HepG2 (cell line): ENCODE measurements around the gene KLRC4. TPM values are rescaled to one million over a fixed set of nuclear protein-coding genes. Genes with fewer than 3 reads are reported as not detected.

Experiments
- ATAC-seq: fragments of 200-7000 bp; cut with Tn5 transposase; 3 replicates; pipeline ENCODE4 v1.9.1; 2020; ENCODE audit warnings: mild to moderate bottlenecking, moderate library complexity
- BruUV-seq: library from RNA; stranded (reverse); fragments of 400-500 nt; replicated peaks from 2 replicates; lab custom pipeline; 2021; lab: Mats Ljungman, UMichigan
- CTCF ChIA-PET: fragments of 300-600 bp; formaldehyde crosslinking; extraction: SDS; loops from one replicate; lab custom pipeline; 2021; ENCODE audit warnings: low total read pairs, inconsistent platforms, low intra/inter-chr PET ratio; lab: Yijun Ruan, JAX
- POLR2A ChIA-PET: fragments of 350-600 bp; sonication (Branson Sonifier 250); formaldehyde crosslinking; loops from one replicate; lab custom pipeline; 2020; ENCODE audit warnings: antibody characterized with exemption, inconsistent platforms; lab: Yijun Ruan, JAX
- DNase-seq: peaks from one replicate; pipeline ENCODE4 v3.0.0-alpha.2; 2015; ENCODE audit warnings: low spot score
- FAIRE-seq: peaks from 3 replicates; lab custom pipeline; 2011; peaks lifted over from hg19 to GRCh38; lab: Jason Lieb, UNC
- H2AFZ ChIP-seq: one replicate; pipeline ENCODE4 v1.6.1; 2011; ENCODE audit warnings: low read length, inconsistent platforms
- H3K27ac ChIP-seq: fragments of 300-600 bp; 3 replicates; pipeline ENCODE4 v1.8.0; 2011; ENCODE audit warnings: mixed run types, mild to moderate bottlenecking, mixed read lengths, low read length, inconsistent platforms; ENCODE audit not compliant: insufficient read depth; ENCODE audit errors: extremely low read length
- H3K27me3 ChIP-seq, 2 experiments: fragments of 200-600 bp in 1 of 2; 2 replicates in 1 of 2; 3 replicates in 1 of 2; pipeline versions ENCODE4 v1.6.0 to v1.8.0; 2011; ENCODE audit warnings: low read length in 2 of 2, mild to moderate bottlenecking in 2 of 2, moderate library complexity in 2 of 2, inconsistent platforms in 1 of 2; ENCODE audit not compliant: insufficient read depth in 2 of 2, control insufficient read depth in 1 of 2
- H3K36me3 ChIP-seq, 2 experiments: fragments of 200-600 bp in 1 of 2; replicated peaks in 1 of 2; 2 replicates in 1 of 2; 3 replicates in 1 of 2; pipeline versions ENCODE4 v1.5.1 to v1.8.0; 2011; ENCODE audit warnings: low read length in 2 of 2, inconsistent platforms in 1 of 2; ENCODE audit not compliant: insufficient read depth in 2 of 2, control insufficient read depth in 1 of 2
- H3K4me1 ChIP-seq: 2 replicates; pipeline ENCODE4 v1.5.1; 2012; ENCODE audit warnings: low read length, inconsistent platforms; ENCODE audit not compliant: insufficient read depth
- H3K4me2 ChIP-seq: 2 replicates; pipeline ENCODE4 v1.6.0; 2011; ENCODE audit warnings: low read depth, low read length, inconsistent platforms
- H3K4me3 ChIP-seq, 3 experiments: fragments of 200-600 bp in 1 of 3; sonication (generic), shearing (Covaris generic) in 1 of 3; replicated peaks in 1 of 3; 2 replicates each; pipeline ENCODE4 v1.5.1; 2011 to 2016; ENCODE audit warnings: low read length in 3 of 3, inconsistent platforms in 2 of 3, low read depth in 2 of 3, mild to moderate bottlenecking in 2 of 3, control low read depth in 1 of 3, mixed read lengths in 1 of 3; ENCODE audit not compliant: insufficient read depth in 1 of 3
- H3K79me2 ChIP-seq: one replicate; pipeline ENCODE4 v1.6.1; 2011; ENCODE audit warnings: low read length, inconsistent platforms; ENCODE audit not compliant: insufficient read depth
- H3K9ac ChIP-seq: 2 replicates; pipeline ENCODE4 v1.6.0; 2011; ENCODE audit warnings: mild to moderate bottlenecking, low read depth, low read length, inconsistent platforms; ENCODE audit not compliant: insufficient read depth
- H3K9me3 ChIP-seq: 2 replicates; pipeline ENCODE4 v1.5.1; 2012; ENCODE audit warnings: mild to moderate bottlenecking, low read length
- H4K20me1 ChIP-seq: 2 replicates; pipeline ENCODE4 v1.6.0; 2011; ENCODE audit warnings: inconsistent platforms, mild to moderate bottlenecking, low read length, moderate library complexity; ENCODE audit not compliant: insufficient read depth
- CREB3 ChIP-seq: sonication (generic); formaldehyde crosslinking; IDR thresholded peaks from 2 replicates; pipeline ENCODE4 v1.5.0; 2020; ENCODE audit warnings: missing genetic modification reagents
- IRF9 ChIP-seq: sonication (generic); formaldehyde crosslinking; IDR thresholded peaks from 2 replicates; pipeline ENCODE4 v1.8.0; 2022; ENCODE audit warnings: missing genetic modification reagents, mild to moderate bottlenecking, borderline replicate concordance
- ISX ChIP-seq: sonication (generic); formaldehyde crosslinking; conservative IDR thresholded peaks from 2 replicates; pipeline ENCODE4 v1.5.0; 2020; ENCODE audit warnings: missing genetic modification reagents
- JUNB ChIP-seq: sonication (generic); formaldehyde crosslinking; IDR thresholded peaks from 2 replicates; pipeline ENCODE4 v1.8.0; 2022; ENCODE audit warnings: missing genetic modification reagents, mild to moderate bottlenecking, borderline replicate concordance
- MAFK ChIP-seq, 2 experiments: IDR thresholded peaks in 1 of 2; conservative IDR thresholded peaks in 1 of 2; 2 replicates each; pipeline ENCODE4 v1.6.1; 2011; ENCODE audit warnings: improper control_type of control experiment in 2 of 2, low read length in 2 of 2
- ONECUT2 ChIP-seq: sonication (generic); formaldehyde crosslinking; IDR thresholded peaks from 2 replicates; pipeline ENCODE4 v1.4.0; 2020; ENCODE audit warnings: missing genetic modification reagents
- POLR2A ChIP-seq, 2 experiments: IDR thresholded peaks; 2 replicates each; pipeline ENCODE4 v1.6.1; 2011; ENCODE audit warnings: low read depth in 2 of 2, low read length in 2 of 2, mild to moderate bottlenecking in 1 of 2, moderate library complexity in 1 of 2; ENCODE audit not compliant: insufficient read depth in 1 of 2
- RAD21 ChIP-seq: fragments of 450-650 bp; formaldehyde crosslinking; IDR thresholded peaks from 2 replicates; pipeline ENCODE4 v1.5.0; 2020; ENCODE audit warnings: mild to moderate bottlenecking
- RAD51 ChIP-seq: fragments of 450-650 bp; IDR thresholded peaks from 2 replicates; pipeline ENCODE4 v1.6.1; 2016; ENCODE audit warnings: borderline replicate concordance
- REPIN1 ChIP-seq: sonication (generic); formaldehyde crosslinking; IDR thresholded peaks from 2 replicates; pipeline ENCODE4 v1.8.0; 2022; ENCODE audit warnings: missing genetic modification reagents, low read depth, mild to moderate bottlenecking, borderline replicate concordance
- SALL1 ChIP-seq: sonication (generic); formaldehyde crosslinking; IDR thresholded peaks from 2 replicates; pipeline ENCODE4 v1.8.0; 2022; ENCODE audit warnings: mild to moderate bottlenecking, missing genetic modification reagents
- TAF1 ChIP-seq: sonication (generic); formaldehyde crosslinking; IDR thresholded peaks from 2 replicates; pipeline ENCODE4 v1.4.0; 2020; ENCODE audit warnings: missing genetic modification reagents
- U2AF1 ChIP-seq: fragments of 200-400 bp; formaldehyde crosslinking; optimal IDR thresholded peaks from 2 replicates; pipeline ENCODE3; 2017; ENCODE audit warnings: mild to moderate bottlenecking, low read depth, low read length
- ZNF335 ChIP-seq: sonication (generic); formaldehyde crosslinking; IDR thresholded peaks from 2 replicates; pipeline ENCODE4 v1.4.0; 2020; ENCODE audit warnings: missing genetic modification reagents
- ZNF446 ChIP-seq: sonication (generic); formaldehyde crosslinking; IDR thresholded peaks from 2 replicates; pipeline ENCODE4 v1.5.0; 2020; ENCODE audit warnings: mild to moderate bottlenecking, missing genetic modification reagents
- ZNF598 ChIP-seq: sonication (generic); formaldehyde crosslinking; IDR thresholded peaks from 2 replicates; pipeline ENCODE4 v1.5.1; 2020; ENCODE audit warnings: mild to moderate bottlenecking, missing genetic modification reagents, borderline replicate concordance
- ZNF772 ChIP-seq: sonication (generic); formaldehyde crosslinking; IDR thresholded peaks from 2 replicates; pipeline ENCODE4 v1.5.0; 2020; ENCODE audit warnings: mild to moderate bottlenecking, missing genetic modification reagents
- whole genome bisulfite sequencing: methylation state at CpG from one replicate; pipeline ENCODE4 v1.1.6; 2017; ENCODE audit warnings: low lambda C conversion rate; 5-methylcytosine and 5-hydroxymethylcytosine counted together
- in situ Hi-C: cut with HindIII; loops from 2 replicates; pipeline ENCODE4 v1.10.0; 2017; ENCODE audit warnings: low pct_unique_long_range_greater_than_20kb; ENCODE audit not compliant: extremely low pct_ligation_motif_present
- intact Hi-C: fragments of 100-400 bp; cut with micrococcal nuclease; formaldehyde crosslinking; loops from one replicate; pipeline ENCODE4 v1.10.0; 2022; ENCODE audit not compliant: unreplicated experiment
- polyA plus RNA-seq, 8 experiments: library from polyadenylated mRNA; depleted of rRNA in 3 of 8; stranded (reverse) in 7 of 8; unstranded in 1 of 8; fragments of >200 nt; fragmentation: Illumina TruSeq in 4 of 8; extraction: Trizol in 4 of 8; gene quantifications; 2 replicates each; pipeline versions ENCODE4 v1.2.1 to v1.2.3, GENCODE V29; 2011 to 2016; ENCODE audit warnings: low read depth in 4 of 8, missing spikeins in 1 of 8, mixed read lengths in 1 of 8; ENCODE audit not compliant: insufficient read depth in 1 of 8
- total RNA-seq, 5 experiments: library from RNA; depleted of rRNA; stranded (reverse); fragments of >200 nt; fragmentation: Illumina TruSeq; extraction: Trizol; gene quantifications; 2 replicates each; pipeline ENCODE4 v1.2.3, GENCODE V29; 2016; ENCODE audit warnings: low read depth in 1 of 5
- TF ChIP-seq, protein P1 (sequence below): sonication (generic); formaldehyde crosslinking; IDR thresholded peaks from 2 replicates; pipeline ENCODE4 v1.4.0; 2020; ENCODE audit warnings: mild to moderate bottlenecking, missing genetic modification reagents
- TF ChIP-seq, protein P2 (sequence below): sonication (generic); formaldehyde crosslinking; IDR thresholded peaks from 2 replicates; pipeline ENCODE4 v1.4.0; 2020; ENCODE audit warnings: mild to moderate bottlenecking, missing genetic modification reagents
- TF ChIP-seq, protein P3 (sequence below): sonication (generic); formaldehyde crosslinking; IDR thresholded peaks from 2 replicates; pipeline ENCODE4 v1.4.0; 2020; ENCODE audit warnings: missing genetic modification reagents, borderline replicate concordance

Gene KLRC4
- total and polyA plus RNA-seq, 2 of the 13 experiments (the other 11 are each of a cell fraction or from before 2014, with no cell fraction given), result 0.09 TPM; not detected in 1

- intact Hi-C loops, result loop anchor here (5.0 kb wide), 1 partner anchor 44 kb away; no protein-coding TSS in a partner anchor
- whole genome bisulfite sequencing, result 66% methylated on average over 10 of the region's 10 CpGs
Measured at GRCh38 chr12:10368206-10369171, 41.1 kb downstream of the KLRC4 start.

More at GRCh38 chr12:10368206-10369171, 41.1 kb downstream of the KLRC4 start:
- Histone ChIP-seq H3K4me1 (peaks cover 16% of the 10 kb centered on the region), H4K20me1 (no peaks in the 10 kb centered on the region), H3K9me3 (no peaks in the 10 kb centered on the region), H3K4me2 (no peak overlapping the region), H3K27ac (no peak overlapping the region), H3K36me3 (no peaks in the 10 kb centered on the region), H2AFZ (no peak overlapping the region), H3K79me2 (no peaks in the 10 kb centered on the region), H3K27me3 (no peaks in the 10 kb centered on the region; a peak in 1 of 5 replicates), H3K4me3 (no peak overlapping the region), H3K9ac (no peak overlapping the region)
- in situ Hi-C loops, result no loop called here
- TF ChIP-seq ZNF335 (CRISPR knock-in tag), result no peak
- no peak for TF ChIP-seq POLR2A (IDR thresholded peaks at IDR 0.05; ENCODE audit: insufficient read depth in 1 of 2, low read depth in 2 of 2, low read length in 2 of 2)
- no peak for TF ChIP-seq RAD21 (CRISPR knock-in tag)
- TF ChIP-seq REPIN1 (CRISPR knock-in tag), result no peak
- no peak for TF ChIP-seq IRF9 (CRISPR knock-in tag)
- TF ChIP-seq, protein P1, sequence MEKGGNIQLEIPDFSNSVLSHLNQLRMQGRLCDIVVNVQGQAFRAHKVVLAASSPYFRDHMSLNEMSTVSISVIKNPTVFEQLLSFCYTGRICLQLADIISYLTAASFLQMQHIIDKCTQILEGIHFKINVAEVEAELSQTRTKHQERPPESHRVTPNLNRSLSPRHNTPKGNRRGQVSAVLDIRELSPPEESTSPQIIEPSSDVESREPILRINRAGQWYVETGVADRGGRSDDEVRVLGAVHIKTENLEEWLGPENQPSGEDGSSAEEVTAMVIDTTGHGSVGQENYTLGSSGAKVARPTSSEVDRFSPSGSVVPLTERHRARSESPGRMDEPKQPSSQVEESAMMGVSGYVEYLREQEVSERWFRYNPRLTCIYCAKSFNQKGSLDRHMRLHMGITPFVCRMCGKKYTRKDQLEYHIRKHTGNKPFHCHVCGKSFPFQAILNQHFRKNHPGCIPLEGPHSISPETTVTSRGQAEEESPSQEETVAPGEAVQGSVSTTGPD (CRISPR knock-in tag), result no peak
- TF ChIP-seq ZNF598 (CRISPR knock-in tag), result no peak
- TF ChIP-seq ZNF446 (CRISPR knock-in tag), result no peak
- no peak for TF ChIP-seq JUNB (CRISPR knock-in tag)
- TF ChIP-seq, protein P2, sequence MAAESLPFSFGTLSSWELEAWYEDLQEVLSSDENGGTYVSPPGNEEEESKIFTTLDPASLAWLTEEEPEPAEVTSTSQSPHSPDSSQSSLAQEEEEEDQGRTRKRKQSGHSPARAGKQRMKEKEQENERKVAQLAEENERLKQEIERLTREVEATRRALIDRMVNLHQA (CRISPR knock-in tag), result no peak
- no peak for TF ChIP-seq SALL1 (CRISPR knock-in tag)
- TF ChIP-seq CREB3, result no peak
- TF ChIP-seq ZNF772 (CRISPR knock-in tag), result no peak
- TF ChIP-seq MAFK (conservative IDR thresholded peaks at IDR 0.05 in 1 of 2, IDR thresholded peaks at IDR 0.05 in 1 of 2; ENCODE audit: low read length in 2 of 2), result no peak
- no peak for TF ChIP-seq ONECUT2 (CRISPR knock-in tag)
- no peak for TF ChIP-seq RAD51
- TF ChIP-seq U2AF1, result no peak
- TF ChIP-seq, protein P3, sequence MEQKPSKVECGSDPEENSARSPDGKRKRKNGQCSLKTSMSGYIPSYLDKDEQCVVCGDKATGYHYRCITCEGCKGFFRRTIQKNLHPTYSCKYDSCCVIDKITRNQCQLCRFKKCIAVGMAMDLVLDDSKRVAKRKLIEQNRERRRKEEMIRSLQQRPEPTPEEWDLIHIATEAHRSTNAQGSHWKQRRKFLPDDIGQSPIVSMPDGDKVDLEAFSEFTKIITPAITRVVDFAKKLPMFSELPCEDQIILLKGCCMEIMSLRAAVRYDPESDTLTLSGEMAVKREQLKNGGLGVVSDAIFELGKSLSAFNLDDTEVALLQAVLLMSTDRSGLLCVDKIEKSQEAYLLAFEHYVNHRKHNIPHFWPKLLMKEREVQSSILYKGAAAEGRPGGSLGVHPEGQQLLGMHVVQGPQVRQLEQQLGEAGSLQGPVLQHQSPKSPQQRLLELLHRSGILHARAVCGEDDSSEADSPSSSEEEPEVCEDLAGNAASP, result no peak
- no peak for TF ChIP-seq TAF1
- TF ChIP-seq ISX (CRISPR knock-in tag), result no peak
- ChIA-PET CTCF (no interaction called here), POLR2A (no interaction called here)
- DNase-seq, result no peak
- BruUV-seq, result no TSS peak
- no peak for ATAC-seq
- FAIRE-seq, result no peak
